ENCODE data around the gene SEH1L.
"Not testable (repeated sequence)": the region's sequence is repeated elsewhere in the genome, so short reads cannot be mapped to it uniquely, and the experiment has no call there.

The SEH1L gene

GRCh38 chr18:12944709-12945108 lies 3.1 kb upstream of the SEH1L start:
- DNase-seq = no peak

- DNase-seq = no peak
Observed at GRCh38 chr18:12946549-12947284, 1.1 kb upstream of the SEH1L start.

DNA sequence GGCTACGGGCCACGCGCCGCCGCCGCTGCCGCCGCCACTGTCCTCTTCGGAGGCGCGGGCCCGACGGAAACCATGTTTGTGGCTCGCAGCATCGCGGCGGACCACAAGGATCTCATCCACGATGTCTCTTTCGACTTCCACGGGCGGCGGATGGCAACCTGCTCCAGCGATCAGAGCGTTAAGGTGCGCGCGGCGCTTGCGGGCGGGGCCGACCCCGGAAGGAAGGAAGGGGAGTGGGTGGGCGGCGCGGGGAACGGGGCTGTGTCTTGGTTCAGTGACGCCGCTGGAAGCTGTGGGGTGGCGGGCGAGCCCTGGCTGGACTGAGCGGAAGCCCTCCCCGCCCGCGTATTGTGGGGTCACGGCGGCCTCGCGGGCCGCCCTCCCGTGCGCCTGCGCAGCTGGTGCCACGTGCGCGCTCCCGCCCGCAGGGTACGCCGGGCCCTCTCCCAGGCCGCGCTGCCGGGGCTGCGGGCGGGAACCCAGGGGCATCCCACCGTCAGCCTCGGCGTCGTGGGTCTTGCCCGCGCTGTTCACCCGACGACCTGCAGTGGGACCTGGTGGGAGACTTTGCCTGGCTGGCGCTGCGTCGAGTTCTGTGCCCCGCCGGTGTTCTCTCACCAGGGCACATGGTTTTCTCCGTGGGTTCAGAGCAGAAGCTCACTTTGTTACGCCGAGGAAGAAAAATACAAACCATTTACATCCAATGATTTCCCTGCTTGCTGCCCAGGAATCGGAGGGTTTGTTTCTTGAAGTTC lies 416 bp downstream of the SEH1L start:
- DNase-seq = peak; percentile 99

GRCh38 chr18:12958478-12958877 lies 10.7 kb downstream of the SEH1L start:
- DNase-seq = no peak

DNA sequence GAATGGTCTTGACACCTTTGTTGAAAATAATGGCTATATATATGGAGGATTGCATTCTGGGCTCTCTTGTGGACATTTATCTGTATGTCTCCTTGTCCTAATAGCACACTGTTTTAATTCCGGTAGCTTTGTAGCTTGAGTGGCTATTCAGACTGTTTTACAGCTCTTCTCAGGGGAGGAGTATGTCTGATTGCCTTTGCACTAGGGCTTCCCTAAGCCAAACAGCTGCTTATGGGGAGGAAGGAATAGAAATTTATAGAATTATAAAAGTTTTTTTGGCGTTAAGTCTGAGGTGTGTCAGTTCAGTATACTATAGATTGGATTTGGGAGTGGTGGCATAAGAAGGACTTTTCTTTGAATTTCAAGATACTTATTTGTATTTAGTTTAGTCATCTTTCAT lies 12.6 kb downstream of the SEH1L start:
- DNase-seq = no peak

DNA sequence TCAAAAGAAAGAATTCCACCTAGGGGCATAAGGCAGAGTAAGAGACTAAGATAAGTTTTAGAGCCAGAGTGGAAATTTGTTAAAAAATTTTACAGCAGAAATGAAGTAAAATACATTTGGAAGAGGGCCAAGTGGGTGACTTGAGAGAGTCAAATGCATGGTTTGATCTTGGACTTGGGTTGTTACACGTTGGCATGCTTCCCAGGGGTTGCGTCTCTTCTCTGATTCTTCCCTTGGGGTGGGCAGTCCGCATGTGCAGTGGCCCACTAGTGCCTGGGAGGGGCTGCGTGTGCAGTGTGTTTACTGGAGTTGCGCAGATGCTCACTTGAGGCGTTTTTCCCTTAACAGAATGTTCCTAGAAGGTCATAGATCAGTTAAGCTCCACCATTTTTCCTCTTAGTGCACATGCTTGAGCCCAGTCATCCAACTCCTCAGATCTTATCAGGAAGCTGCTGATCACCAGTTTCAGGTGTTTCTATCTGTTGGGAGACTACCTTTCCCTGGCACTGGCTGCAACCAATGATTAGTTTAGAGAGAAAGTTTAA lies 13.1 kb downstream of the SEH1L start:
- DNase-seq = no peak

DNA sequence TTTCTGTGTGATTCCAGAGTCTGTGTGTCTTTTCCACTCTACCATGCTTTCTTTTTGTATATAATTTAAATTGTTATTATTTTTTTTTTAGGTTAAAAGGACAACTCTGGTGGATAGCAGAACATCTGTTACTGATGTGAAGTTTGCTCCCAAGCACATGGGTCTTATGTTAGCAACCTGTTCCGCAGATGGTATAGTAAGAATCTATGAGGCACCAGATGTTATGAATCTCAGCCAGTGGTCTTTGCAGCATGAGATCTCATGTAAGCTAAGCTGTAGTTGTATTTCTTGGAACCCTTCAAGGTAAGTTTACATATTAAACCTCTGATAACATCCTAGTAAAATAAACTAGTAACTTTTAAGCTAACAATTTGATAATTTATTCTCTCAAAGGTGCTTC lies 15.3 kb downstream of the SEH1L start:
- DNase-seq = no peak

DNA sequence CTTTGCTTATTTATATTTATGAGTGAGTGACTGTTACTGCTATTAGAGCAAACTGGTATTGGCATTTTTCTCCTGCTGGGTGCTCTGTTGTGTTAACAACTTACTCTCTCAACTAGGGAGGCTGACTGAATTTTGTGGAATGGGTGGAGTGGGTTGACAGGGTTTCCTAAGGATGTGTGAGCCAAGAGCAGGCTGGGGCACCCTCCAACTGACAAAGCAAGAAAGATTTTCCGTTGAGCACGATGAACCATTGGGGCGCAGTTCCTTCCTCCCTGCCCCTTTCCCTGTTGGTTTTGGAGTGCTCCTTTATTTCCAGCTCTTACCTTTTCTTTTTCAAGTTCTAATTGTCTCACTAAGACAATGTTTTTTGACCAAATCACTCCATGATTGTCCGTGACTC lies 20.3 kb downstream of the SEH1L start:
- no peak for DNase-seq

DNA sequence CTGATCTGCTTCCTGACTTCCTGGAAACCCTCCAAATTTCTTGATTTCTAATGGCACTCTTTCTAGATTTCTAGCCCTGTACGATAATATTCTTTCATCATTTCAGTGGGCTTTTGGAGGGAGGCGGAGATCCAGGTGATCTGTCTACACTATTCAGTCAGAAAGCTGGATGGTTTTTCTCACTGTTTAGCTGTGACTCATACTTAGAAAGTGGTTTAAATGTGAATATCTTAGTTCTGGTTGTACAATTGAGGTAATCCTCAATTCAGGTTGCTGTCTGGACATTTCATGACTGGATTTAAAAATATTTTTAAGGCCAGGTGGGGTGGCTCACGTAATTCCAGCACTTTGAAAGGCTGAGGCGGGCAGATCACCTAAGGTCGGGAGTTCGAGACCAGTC lies 20.8 kb downstream of the SEH1L start:
- peak; percentile 41 for DNase-seq

- no peak for DNase-seq
Observed at GRCh38 chr18:12973562-12974213, 25.9 kb downstream of the SEH1L start.

DNA sequence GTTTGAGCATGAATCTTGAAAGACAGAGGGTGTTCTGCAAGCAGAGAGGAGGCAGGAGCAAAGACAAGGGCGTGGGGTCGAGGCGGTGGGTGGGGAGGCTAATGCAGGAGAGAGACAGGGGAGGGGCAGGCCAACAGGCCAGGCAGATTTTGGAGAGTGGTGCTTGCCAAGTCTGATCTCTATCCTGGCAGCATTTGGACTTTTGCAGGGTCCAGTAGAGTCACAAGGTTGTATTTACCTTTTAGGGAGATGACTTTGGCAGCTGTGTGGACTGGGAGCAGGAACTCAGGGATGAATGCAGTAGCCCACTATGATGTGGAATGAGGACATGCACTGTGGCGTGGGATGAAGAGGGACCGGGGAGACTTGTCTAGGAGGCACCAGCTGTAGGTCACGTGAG lies 27.7 kb downstream of the SEH1L start:
- no peak for DNase-seq

GRCh38 chr18:12976305-12976704 lies 28.5 kb downstream of the SEH1L start:
- no peak for DNase-seq

DNA sequence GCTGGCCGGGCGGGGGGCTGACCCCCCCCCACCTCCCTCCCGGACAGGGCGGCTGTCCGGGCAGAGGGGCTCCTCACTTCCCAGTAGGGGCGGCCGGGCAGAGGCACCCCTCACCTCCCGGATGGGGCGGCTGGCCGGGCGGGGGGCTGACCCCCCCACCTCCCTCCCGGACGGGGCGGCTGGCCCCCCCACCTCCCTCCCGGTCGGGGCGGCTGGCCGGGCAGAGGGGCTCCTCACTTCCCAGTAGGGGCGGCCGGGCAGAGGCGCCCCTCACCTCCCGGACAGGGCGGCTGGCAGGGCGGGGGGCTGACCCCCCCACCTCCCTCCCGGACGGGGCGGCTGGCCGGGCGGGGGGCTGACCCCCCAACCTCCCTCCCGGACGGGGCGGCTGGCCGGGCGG lies 32.3 kb downstream of the SEH1L start:
- not testable (repeated sequence) for DNase-seq

GRCh38 chr18:12989397-12990122 lies 41.7 kb downstream of the SEH1L start:
- no peak for DNase-seq

- peak; percentile 71 for DNase-seq
Observed at GRCh38 chr18:12990123-12990475, 42.3 kb downstream of the SEH1L start.

GRCh38 chr18:12990641-12990966 lies 42.8 kb downstream of the SEH1L start:
- no peak for DNase-seq

DNA sequence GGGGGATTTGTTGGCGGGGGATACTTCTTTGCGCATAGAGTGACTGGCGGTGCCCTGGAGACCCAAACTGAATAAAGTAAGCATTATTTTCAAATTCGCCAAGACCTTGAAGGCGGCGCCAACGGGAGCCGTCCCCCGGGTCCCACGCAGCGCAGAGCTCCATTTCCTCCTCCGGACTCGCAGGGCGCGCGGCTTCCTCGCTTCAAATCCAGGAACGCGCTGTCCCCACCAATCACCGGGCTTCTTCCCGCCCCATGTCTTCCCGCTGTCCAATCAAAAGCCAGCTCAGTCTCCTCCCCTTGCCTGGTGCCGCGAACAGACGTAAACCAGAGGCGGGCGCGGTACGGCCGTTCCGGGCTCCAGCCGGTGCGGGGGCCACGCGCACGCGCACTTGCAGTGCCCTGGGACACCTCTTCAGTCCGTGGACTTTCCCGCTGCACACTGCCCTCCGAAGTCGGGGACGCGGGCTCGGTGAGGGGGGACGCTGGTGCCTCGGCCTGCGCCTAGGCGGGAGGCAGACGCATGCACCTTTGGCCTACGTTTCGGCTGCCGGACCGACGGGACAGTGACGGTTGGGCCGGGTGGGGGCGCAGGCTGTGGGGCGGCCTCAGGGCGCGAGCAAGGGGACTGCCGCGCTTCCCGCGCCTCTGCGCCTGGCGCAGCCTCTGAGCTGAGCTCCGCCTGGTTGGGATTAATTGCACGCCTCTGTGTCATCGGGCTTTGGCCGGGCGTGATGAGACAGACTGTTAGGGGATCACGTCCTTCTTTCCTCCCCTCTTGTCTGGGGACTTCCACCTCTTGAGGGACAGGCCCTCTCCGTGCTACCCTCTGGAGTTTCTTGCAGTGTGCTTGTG lies 43.4 kb downstream of the SEH1L start, which contains the start of gene CEP192:
TSS of gene CEP192 (plus strand) at position 396 of the 854 bp plus-strand sequence. CDS start 8,063 bp downstream, outside the sequence.
- peak; percentile 99 for DNase-seq

DNA sequence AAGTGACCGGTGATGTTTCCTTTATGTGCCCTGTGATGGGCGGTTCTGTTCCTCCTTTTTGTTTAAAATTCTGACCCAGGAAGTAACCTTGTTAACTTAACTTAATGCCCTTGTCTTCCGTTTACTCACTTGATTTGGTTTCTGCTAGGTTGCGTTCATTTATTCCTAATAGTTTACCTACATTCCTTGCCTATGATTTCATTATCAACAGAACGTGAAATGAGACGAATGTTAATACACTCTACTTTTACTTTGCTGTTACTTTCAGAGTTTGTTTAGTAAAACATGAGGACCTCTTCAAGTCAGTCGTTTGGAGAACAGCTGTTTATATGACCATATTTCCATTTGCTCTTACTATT lies 44.0 kb downstream of the SEH1L start:
- no peak for DNase-seq

GRCh38 chr18:12993439-12993838 lies 45.6 kb downstream of the SEH1L start:
- no peak for DNase-seq

- no peak for DNase-seq
Observed at GRCh38 chr18:12995424-12995823, 47.6 kb downstream of the SEH1L start.

GRCh38 chr18:12995952-12996477 lies 48.2 kb downstream of the SEH1L start:
- no peak for DNase-seq
